Stimulated activated CD4-positive, alpha-beta T cell treated with anti-CD3 and anti-CD28 coated beads, TNF-alpha, amount 100 ng/mL, for 1 hour (primary cell): Measurements from ENCODE around the gene FRG1.
A peak's percentile ranks its signal among the peaks of the same experiment; 100 is the strongest.
"Not testable (repeated sequence)": the region's sequence is repeated elsewhere in the genome, so short reads cannot be mapped to it uniquely, and the experiment has no call there.

ENCODE experiments used
- DNase-seq, 3 donors: peaks; one replicate each; pipeline ENCODE4 v3.0.0-alpha.2; 2020; ENCODE audit warnings: low read depth in 3 of 3, low spot score in 1 of 3

The FRG1 gene

DNA sequence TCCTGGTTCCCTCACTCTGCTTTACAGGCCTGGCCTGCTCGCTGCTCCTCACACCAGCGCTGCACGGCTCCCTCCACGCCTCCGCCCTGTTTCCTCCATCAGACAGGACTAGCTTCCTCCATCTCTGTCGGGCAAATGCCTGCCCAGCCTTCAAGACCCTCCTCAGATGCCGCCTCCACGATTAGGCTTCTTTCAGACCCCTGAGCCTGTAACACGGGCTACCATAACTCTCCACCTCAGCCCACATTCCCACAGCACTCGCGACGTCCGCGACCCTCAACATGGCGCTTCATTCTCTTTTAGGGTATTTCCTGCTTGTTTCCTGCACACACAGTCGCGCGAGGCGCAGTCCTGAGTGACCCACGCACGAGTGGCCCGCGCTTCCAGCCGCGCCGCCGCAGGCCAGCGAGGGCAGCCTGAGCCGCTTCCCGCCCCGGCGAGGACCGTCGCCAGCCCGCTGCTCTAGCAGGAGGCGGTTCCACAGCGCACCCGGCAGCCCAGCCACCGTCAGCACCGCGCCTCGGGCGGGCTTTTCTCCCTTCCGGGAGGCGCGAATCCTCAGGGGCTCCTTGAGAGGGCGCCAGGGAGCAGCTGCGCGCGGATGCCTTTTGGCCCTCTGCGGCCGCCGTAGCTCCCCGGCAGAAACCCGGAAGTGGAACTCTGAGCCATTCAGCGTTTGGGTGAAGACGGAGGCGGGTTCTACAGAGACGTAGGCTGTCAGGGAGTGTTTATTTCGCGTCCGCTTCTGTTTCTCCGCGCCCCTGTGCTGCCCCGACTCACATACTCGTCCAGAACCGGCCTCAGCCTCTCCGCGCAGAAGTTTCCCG lies at the start of gene FRG1:
FRG1 (plus strand) TSS at position 695 of the 827 bp plus-strand sequence. CDS start 138 bp downstream, outside the sequence.
- DNase-seq, result peak; percentile 94 to 98 (median 97)

GRCh38 chr4:189897667-189898066 lies 43.0 kb upstream of the FRG1 start:
- no peak for DNase-seq

- DNase-seq, result not testable (repeated sequence)
Observed at GRCh38 chr4:189899481-189900015, 41.1 kb upstream of the FRG1 start.

GRCh38 chr4:189904420-189905027 lies 36.1 kb upstream of the FRG1 start:
- DNase-seq, result peak in 1 of 3 donors; percentile 5

GRCh38 chr4:189912170-189912569 lies 28.5 kb upstream of the FRG1 start:
- no peak for DNase-seq

- DNase-seq, result no peak
Observed at GRCh38 chr4:189917161-189917891, 23.3 kb upstream of the FRG1 start.

GRCh38 chr4:189921058-189921457 lies 19.6 kb upstream of the FRG1 start:
- DNase-seq, result no peak

DNA sequence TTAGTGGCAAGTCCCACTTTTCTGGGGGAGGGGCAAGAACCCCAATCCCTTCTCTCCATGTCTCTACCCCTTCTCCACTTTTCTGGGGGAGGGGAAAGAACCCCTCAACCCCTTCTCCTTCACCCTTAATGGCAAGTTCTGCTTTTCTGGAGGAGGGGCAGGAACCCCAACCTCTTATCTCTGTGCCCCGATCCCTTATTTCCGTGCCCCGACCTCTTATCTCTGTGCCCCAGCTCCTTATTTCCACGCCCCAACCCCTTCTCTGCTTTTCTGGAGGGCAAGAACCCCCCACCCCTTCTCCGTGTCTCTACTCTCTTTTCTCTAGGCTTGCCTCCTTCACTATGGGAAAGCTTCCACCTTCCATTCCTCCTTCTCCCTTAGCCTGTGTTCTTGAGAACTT lies 13.9 kb upstream of the FRG1 start:
- not testable (repeated sequence) for DNase-seq

DNA sequence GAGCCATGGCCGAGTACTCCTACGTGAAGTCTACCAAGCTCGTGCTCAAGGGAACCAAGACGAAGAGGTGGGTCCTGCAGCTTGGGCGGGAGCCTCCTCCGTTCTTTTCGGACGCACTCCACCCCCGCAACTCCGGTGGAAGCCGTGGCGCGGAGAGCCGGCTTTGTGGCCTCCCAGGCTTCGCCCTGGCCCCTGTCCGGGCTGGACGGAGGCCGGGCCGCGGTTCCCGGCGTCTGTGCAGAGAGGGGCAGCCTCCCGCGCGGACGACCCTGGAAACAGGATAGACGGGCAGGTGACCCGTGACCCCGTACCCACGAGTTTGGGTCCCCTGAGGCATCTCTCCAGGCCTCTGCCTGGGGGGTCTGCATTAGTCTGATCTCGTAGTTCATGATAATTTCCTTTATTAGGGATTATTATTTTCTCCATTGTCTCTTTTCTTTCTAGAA lies 356 bp downstream of the FRG1 start:
- no peak for DNase-seq

DNA sequence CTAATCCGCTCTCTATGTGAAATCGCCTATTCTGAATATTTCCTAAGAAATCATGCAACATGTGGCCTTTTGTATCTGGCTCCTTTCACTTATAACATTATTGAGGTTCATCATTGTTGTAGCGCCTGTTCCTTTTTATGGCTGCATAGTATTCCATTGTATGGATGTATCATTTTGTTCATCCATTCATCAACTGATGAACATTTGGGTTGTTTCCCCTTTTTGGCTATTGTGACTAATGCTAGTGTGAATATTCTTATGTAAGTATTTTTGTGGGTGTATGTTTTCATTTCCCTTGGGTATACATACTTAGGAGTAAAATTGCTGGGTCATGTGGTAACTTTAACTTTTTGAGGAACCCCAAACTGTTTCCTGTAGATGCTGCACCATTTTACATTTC lies 1.7 kb downstream of the FRG1 start:
- not testable (repeated sequence) for DNase-seq

DNA sequence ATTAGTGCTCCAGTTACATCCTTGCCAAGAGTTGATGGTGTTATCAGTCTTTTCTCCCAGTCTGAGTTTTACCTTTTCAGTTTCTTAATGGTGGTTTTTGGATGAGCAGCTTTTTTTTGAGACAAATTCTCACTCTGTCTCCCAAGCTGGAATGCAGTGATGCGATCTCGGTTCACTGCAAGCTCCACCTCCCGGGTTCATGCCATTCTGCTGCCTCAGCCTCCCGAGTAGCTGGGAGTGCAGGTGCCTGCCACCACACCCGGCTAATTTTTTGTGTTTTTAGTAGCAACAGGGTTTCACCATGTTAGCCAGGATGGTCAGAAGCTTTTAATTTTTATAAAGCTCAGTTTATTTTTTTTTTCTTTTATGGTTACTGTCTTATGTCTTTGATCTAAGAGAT lies 3.4 kb downstream of the FRG1 start:
- DNase-seq, result not testable (repeated sequence)

GRCh38 chr4:189946906-189947305 lies 6.2 kb downstream of the FRG1 start:
- DNase-seq, result not testable (repeated sequence)

DNA sequence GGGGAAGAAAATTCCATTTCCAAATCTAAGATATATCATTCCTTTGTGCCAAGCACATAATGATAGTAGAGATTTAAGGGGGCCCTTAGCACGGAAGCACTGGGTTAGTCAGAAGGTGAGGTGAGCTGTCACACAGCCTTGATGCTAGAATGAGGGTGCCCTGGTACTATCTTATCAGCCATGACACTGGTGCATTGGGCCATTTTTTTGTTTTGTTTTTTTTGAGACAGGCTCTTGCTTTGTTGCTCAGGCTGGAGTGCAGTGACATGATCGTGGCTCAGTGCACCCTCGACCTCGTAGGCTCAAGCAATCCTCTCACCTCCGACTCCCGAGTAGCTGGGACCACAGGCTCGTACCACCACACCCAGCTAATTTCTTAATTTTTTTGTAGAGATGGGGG lies 7.8 kb downstream of the FRG1 start:
- DNase-seq, result not testable (repeated sequence)

GRCh38 chr4:189969291-189969690 lies 28.6 kb downstream of the FRG1 start:
- DNase-seq, result not testable (repeated sequence)

DNA sequence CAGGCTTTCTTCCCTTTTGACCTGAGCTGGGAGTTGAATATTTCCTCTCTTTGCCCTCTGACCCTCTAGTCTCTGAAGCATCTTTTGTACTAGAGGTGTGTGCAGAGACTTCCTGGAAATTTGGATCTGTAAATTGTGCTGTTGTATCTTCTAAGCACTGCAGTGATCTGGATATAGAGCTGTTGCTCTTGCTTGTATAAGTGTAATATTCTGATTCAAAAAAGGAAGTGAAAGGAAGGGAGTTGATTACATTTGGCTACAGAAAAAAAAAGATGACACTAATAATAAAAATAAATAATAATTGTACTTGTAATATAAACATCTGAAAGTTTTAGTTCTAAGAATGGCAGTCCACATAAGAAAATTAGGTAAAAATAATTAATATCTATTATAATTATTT lies 33.0 kb downstream of the FRG1 start:
- DNase-seq, result no peak

- DNase-seq, result no peak
Observed at GRCh38 chr4:189974056-189974455, 33.4 kb downstream of the FRG1 start.

DNA sequence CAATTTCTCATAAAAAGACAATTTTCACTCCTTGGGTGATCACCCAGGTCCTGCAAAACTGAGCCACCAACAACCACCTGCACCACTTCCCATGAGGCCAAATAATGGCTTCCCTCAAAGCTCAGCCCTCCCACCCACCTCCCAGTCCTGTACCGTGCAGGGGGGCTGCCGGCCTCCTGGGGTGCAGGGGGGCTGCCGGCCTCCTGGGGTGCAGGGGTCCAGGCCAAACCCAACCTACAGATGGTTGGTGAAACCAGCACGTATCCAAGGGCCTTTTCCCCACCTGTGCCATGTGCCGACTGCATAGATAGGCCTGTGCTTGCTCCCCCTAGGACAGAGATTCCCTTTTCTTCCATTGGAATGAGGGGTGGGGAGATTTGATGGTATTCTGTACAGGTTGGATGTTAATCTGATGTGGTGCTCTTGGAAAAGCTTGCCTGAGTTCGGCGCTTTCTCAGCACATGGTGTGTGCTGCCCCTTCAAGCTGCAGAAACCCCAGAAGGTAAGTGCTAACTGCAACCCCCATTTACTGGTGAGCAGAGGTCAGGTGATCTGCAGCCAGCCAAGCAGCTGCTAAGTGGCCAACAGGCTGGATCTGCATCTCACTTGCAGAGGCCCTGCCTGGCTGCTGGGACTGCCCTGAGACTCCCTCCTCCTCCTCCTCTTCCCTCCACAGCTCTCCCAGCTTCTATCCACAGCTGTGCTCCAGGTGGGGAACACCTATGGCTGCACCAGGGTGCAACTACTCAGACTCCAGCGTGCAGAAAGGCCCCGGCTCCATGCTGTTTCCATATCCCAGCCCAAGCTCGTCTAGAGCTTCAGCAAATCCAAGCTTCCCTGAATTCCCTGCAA lies 38.8 kb downstream of the FRG1 start:
- no peak for DNase-seq

GRCh38 chr4:189980292-189980691 lies 39.6 kb downstream of the FRG1 start:
- not testable (repeated sequence) for DNase-seq

DNA sequence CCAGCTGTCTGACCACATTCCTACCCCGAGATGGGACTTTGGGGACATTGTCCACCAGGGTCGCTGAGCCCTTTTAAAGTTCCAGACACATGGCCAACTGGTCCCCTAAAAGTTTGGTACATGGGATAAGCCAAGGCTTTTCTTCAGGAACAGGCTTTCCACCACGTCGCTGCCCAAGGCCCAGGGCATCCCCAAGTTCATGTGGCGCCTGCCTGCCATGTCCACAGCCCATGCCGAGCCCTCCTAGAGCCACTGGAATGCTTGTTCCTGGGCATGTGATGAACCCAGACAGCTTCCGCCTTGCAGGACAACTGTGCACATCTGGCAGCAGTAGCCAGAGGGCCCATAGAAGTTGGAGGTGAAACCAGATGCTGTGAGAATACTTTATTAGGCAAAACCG lies 41.3 kb downstream of the FRG1 start:
- no peak for DNase-seq

DNA sequence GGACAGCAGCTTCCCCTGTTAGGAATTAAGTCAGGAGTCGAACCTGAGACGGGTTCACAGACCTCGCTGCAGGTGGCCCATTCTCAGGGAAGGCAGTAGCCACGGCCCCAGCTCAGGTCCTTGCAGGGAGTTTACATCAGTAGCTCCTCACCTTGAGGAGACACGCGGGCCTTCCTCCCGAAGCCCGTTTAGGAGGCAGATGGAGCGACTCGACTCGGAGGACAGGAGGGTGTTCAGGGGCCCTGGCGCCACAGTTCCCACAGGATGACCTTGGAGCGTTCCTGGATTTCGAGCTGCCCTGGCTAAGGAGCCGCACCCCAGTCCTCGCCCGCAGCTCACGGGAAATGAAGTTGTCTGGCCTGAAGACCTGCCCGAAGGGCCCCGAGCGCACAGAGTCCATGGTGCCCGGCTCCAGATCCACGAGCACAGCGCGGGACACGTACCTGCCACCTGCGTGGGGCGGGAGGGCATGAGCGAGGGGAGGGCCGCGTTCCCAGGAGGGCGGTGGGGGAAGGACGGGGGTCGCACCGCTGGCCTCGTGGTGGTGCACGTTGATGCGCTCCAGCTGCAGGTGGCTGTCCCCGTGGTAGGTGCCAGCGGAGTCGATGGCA lies 43.3 kb downstream of the FRG1 start:
- not testable (repeated sequence) for DNase-seq
